OCI-LY7 (cell line): Measurements from ENCODE around the gene KCNN2.

Source experiments
- EZH2phosphoT487 ChIP-seq: fragments of 200-600 bp; sonication (generic); IDR thresholded peaks from 2 replicates; pipeline ENCODE4 v1.6.1; 2018; ENCODE audit warnings: low read depth, borderline replicate concordance, mild to moderate bottlenecking, mixed run types, antibody characterized with exemption, low read length, moderate library complexity, mixed read lengths
- TF ChIP-seq, protein P1 (sequence below): fragments of 200-600 bp; sonication (generic); conservative IDR thresholded peaks from 2 replicates; pipeline ENCODE4 v1.5.1; 2014; ENCODE audit warnings: mild to moderate bottlenecking, antibody characterized with exemption, low read length, moderate library complexity, mixed read lengths

DNA sequence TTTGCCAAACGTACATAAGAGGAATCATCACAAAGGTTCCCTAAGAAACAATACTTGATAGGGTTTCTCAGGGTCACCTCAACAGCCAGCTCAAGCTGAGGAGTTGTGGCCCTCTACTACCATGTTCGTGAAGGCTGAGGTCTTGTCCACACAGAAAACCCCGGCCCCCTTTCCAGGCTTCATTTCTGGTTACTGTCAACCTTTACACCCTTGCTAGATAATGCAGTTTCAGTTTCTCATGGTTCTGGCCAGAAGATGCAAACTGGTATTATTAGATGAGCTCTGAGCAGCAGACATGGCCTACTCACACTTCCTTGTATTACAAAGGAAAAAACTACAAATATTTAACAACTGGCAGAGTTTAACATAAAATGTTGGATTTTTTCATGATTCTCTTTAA is 22.8 kb upstream of the KCNN2 start:
- TF ChIP-seq, protein P1, sequence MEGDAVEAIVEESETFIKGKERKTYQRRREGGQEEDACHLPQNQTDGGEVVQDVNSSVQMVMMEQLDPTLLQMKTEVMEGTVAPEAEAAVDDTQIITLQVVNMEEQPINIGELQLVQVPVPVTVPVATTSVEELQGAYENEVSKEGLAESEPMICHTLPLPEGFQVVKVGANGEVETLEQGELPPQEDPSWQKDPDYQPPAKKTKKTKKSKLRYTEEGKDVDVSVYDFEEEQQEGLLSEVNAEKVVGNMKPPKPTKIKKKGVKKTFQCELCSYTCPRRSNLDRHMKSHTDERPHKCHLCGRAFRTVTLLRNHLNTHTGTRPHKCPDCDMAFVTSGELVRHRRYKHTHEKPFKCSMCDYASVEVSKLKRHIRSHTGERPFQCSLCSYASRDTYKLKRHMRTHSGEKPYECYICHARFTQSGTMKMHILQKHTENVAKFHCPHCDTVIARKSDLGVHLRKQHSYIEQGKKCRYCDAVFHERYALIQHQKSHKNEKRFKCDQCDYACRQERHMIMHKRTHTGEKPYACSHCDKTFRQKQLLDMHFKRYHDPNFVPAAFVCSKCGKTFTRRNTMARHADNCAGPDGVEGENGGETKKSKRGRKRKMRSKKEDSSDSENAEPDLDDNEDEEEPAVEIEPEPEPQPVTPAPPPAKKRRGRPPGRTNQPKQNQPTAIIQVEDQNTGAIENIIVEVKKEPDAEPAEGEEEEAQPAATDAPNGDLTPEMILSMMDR, result no peak
- no peak for TF ChIP-seq EZH2phosphoT487
